HG03460 (cell line): ENCODE measurements around the gene TMEM184A.

ENCODE experiments used
- ATAC-seq: cut with Tn5 transposase; IDR thresholded peaks from one replicate; pipeline ENCODE4 v1.9.1; 2021; ENCODE audit not compliant: unreplicated experiment

The TMEM184A gene

DNA sequence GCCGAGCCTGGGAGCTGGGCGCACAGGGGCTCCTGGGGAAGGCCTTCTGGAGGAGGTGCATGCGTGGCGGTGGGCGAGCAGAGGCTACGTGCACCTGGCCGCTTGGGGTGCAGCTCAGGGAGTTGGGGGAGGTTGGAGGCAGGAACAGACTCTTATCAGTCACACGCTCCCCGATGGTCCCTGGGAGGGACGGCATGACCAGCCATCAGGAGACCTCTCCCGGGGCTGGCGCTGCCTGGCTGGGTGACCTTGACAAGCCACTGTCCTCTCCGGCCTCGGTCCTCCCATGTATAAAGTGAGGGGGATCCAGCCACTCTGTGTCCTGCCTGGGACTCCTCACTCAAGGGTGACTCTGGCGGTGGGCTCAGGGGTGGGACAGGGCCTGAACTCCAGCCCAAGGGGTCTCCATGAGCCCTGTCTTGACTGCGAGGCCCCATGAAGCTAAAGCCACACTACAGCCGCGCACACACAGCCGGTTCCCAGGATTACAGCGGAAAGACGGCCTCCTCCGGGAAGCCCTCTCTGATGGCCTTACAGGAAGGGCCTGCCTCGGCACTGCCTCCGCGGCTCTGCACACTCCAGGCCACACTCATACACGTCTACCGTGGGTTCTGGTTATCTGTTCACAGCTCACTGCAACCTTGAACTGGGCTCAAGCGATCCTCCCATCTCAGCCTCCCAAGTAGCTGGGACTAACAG lies 2.3 kb downstream of the TMEM184A start:
- ATAC-seq = no peak

DNA sequence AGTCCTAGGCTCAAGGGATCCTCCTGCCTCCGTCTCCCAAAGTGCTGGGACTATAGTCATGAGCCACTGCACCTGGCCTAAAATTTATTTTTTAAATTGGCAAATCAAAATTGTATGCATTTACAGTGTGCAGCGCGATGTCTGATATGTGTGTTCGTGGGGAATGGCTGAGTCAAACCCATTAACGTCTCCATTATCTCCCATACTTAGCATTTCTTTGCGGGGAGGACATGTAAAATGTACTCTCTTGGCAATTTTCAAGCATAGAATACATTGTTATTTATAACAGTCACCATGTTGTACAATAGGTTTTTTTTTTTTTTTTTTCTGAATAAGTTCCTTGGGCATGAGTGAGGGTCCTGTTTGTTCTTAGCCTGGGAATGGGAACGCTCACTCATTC lies 3.8 kb downstream of the TMEM184A start:
- ATAC-seq = no peak

- ATAC-seq = no peak
These were observed 5.2 kb downstream of the TMEM184A start for GRCh38 chr7:1550846-1551155.

DNA sequence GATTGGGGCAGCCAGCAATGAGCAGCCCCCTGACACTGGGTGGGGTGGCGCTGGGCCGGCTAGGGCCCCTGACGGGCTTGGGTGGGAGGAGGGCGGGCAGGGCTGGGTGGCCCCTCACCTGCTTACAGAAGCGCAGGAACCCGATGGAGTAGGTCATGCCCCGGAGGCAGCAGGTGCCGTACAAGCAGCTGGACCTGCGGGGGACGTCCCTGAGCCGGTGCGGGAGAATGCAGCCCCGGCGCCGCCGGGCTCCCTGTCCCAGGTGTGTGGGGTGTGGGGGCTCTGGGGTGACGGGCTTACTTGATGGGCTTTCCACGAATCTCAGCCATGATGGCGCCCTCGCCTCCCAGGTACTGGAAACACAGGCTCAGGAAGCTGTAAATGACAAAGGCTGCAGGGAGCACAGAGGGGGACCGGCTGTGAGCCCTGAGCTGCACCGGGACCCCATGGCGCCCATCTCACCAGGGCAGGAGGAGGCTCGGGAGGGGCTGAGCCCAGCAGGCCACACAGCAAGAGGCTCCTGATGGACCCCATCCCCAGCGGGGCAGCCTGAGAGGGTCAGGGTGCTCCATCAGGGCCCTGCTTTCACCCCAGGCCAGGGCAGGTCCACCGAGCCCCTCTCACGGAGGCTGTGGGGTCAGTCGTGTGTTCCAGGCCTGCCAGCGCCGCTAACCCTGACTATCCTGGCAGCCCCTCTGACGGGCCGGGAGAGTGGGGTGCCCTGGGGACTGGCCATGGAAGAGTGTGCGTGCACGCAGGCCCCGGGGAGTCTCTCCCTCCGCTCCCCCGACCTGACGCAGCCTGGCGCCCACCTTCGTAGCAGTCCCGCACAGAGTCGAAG lies 5.8 kb downstream of the TMEM184A start:
- ATAC-seq = no peak

DNA sequence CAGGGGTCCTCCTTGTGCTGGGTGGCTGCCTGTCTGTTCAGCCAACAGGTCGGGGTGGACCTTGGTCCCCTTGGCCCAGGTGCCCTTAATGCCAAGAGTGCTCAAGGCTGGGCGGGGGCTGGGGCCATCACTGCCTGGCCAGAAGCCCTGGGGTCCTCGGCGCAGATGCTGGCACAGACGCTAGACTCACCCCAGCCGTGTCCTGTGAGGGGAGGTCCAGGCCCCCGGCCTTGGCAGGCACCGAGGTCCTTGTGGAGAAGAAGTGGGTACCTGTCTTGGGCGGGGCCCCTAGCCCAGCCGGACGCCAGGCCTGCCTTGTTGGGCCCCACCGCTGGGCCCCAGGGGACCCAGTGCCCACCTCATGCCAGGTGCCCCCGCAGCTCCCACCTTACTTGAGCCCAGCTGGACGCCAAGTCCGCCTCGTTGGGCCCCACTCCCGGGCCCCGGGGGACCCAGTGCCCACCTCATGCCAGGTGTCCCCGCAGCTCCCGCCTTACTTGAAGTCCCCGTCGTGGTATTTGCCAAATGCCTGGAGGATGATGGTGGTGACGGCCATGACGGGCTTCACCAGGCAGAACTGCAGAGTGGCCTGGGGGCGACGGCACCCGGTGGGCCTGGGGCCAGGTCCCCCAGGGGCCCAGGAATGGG lies 6.5 kb downstream of the TMEM184A start:
- no peak for ATAC-seq

DNA sequence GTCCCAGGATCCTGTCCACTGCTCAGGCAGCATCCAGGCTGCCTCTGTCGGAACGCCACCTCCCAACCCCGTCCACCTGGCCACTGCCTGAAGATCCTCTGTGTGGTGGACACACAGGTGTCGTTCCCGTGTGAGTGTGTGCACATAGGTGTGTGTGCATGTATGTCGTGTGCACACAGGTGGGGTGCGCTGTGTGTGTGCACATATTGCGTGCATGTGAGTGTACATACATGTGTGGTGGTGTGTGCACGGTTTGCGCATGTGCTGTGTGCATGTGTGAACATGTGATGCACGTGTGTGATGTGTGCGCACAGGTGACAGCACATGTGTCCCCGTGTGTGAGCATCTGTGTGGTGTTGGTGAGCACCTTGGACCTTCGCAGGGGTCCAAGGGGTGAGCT lies 7.1 kb downstream of the TMEM184A start:
- ATAC-seq = no peak

- ATAC-seq = no peak
These were observed 7.6 kb downstream of the TMEM184A start for GRCh38 chr7:1548438-1548831.

- ATAC-seq = no peak
These were observed 8.1 kb downstream of the TMEM184A start for GRCh38 chr7:1547777-1548437.

DNA sequence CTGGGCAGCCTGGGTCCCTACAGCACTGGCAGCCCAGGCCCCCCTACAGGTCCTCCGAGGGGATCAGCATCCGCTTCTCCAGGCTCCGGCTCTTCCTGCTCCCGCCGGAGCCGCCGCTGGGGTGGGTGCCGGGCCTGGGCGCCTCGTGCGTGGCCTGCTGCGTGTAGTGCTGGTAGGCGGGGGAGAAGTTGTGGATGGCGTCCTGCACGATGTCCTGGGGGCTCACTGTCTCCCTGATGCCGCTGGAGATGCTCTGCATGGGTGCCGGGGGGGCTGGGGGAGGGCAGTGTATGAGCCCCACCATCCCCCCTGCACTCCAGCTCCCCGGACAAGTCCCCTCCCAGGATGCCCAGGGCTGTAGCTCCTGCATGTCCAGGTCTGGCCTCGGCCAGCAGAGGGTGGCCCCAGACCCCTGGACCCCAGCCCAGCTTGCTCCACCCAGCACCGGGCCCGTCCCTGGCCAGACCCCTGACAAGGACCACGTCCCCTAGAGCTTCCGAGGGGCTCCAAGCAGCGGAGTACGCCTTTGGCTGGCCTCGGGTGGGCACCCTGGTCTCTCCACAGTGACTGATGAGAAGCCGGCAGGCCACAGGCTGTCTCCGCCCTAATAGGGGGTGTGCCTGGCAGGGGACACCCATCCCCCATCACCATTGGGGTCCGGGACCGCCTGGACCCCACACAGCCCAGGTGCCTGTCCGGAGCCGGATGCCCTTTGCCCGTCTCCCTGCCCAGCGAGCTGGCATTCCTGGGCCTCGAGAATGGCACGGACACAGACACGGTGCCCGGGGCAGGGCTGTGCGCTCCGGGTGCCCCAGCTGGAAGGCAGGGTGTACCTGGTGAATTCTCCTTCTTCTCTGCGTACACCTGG lies 8.9 kb downstream of the TMEM184A start:
- no peak for ATAC-seq

DNA sequence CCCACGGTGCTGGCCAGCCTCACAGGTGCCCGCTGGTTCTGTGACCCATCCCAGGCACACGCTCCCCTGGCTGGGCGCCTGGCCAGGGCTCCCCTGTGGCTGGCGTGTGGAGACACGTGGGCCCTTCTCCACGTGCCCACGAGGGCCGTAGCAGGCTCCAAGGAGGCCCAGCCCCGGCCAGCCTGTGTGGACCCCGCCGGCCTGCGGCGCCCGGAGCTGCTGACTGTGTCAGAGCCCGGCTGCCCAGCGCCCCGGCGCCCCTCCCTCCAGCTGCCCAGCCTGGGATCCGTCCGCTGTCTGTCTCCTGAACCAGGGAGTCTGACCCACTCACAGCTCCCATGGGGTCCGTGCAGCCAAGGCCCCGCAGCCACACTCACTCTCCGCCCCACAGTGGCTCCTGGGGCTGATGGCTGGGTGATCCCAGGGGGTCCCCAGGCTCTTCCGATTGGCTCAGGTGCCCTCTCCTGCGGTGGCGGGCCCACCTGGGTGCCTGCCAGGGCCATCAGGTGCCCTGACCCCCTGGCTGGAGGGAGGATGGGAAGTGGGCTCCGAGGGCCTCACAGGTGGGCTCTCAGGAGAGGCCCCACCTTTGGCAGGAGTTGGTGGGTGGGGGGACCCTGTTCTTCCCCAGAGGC lies 9.6 kb downstream of the TMEM184A start:
- no peak for ATAC-seq

DNA sequence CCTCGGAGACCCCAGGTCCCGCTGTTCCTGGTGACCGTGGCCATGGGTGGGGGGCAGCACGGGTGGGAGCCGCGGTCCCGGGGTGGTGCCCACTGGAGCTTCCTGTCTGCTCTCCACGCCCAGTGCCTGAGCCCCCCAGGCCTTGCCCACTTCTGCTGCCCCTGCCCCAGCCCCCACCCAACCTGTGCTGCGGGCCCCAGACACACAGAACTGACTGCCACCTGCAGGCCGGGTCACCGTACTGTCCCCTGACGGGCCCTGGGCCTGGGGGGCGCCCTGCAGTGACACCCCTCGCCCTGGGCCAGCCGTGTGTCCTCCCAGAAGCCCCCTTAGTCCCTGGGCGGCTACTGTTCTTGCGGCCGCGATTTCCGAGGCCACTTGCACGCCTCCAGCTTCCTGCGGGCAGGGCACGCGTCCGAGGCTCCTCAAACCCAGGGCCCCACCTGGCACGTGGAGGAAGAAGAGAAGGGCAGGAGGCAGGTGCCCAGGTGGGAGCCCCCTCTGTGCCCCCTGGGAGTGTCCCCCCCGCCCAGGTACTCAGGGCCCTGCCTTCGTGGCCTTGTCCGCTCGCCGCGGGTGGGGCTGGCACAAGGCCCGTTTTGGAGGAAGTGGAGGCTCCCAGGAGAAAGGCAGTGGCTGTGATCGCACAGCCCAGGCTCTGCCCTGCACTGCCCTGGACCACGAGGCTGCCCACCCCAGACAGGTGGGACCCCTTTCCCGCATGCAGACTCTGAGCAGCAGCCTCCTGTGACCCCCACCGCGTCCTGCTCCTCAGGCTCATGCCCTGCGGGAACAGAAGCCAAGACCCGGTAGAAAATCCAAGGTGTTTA lies 10.4 kb downstream of the TMEM184A start:
- no peak for ATAC-seq

DNA sequence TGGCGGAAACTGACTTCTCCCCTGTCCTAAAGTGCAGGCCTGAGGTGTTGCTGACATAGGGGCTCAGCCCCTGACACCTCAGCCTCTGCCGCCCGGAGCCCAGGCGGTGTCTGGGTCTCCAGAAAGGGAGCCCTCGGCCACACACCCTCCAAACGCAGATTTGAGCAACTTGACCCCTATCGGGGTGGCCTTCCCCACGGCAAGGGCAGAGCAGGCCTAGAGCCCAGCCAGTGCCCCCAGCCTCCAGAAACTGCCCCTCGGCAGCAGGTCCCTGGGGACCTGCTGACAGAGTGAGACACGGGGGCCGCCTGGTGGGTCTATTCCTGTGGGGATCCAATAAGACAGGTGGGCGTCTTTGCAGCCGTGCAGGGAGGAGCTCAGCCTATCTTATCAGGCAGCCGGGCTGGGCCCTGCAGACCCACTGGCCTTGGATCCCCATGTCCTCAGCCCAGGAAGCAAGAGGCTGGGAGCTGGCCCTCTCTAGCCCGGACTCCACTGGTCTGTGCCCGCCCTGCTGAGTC lies 11.0 kb downstream of the TMEM184A start:
- ATAC-seq = no peak

DNA sequence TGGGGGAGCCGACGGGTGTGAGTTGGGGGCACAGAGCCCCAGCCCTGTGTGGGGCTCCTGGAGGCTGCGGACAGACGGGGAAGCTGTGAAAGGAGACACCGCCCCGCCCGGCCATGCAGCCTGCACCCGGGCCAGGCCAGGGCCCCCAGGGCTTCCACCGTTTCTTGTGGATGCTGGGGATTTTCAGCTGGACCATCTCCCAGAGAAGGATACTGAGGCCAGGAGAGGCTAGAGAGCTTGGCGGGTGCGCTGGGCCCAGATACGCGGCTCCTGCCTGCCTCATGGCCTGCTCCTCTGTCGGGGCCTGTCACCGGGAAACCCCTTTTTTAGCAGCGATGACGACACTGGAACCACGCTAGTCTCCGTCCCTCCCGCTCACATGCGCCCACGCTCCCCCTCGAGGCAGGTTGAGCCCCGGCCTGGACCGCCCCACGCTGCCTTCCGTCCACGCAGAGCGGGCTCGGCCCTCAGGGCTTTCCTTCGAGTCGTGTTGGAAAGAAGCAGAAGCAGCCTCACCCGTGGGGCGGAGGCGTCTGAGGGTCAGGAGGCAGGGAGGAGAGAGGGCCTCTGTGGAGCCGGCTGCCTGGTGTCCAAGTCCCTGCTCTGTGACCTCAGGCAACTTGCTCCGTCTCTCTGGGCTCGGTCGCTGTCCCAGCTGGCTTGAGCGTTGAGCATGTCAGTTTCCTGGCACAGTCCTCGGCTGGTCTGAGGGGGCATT lies 11.7 kb downstream of the TMEM184A start:
- no peak for ATAC-seq

GRCh38 chr7:1543826-1544177 lies 12.2 kb downstream of the TMEM184A start:
- ATAC-seq = no peak

DNA sequence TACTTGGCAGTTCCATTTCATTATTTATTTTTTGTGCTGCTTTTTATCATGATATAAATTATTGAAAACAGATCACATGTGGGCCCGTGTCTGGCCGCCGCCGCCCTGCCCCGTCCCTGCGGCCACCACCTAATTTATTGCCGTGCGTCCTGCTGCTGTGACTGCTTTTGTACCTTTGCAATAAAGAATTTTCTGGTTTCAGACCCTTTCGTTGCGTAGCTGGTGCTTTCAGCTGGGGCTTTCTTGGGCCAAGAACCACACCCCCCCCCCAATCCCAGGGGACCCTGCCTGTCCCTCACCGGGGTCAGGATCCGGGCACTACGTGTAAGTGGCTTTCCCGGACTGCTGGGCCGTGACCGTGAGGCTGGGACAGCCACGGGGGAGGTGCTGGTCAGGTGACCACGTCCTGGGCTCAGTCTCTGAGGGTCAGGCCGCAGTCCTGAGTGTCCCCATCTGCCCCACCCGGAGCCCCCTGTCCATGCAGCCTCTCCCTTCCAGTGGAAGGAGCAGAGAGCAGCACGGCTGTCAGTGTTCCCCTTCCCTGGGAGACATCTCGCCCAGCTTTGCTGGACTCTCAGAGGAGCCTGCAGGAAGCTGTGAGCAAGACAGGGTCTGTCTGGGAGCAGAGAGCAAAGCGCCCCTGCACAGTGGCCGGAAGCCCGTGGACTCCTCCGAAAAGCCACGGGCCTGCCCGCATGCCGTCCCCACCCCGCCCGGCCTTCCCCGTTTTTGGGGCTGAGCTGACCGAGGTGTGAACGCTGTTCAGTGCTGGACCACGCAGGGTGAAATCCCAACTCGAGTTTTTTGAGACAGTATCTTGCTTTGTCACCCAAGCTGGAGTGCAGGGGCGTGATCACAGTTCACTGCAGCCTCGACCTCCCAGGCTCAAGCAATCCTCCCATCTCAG lies 12.9 kb downstream of the TMEM184A start:
- ATAC-seq = no peak

GRCh38 chr7:1542329-1542728 lies 13.7 kb downstream of the TMEM184A start:
- ATAC-seq = no peak

- no peak for ATAC-seq
These were observed 14.4 kb downstream of the TMEM184A start for GRCh38 chr7:1541431-1542162.
